ENCODE data around the gene ENOX1.

The ENOX1 gene

DNA sequence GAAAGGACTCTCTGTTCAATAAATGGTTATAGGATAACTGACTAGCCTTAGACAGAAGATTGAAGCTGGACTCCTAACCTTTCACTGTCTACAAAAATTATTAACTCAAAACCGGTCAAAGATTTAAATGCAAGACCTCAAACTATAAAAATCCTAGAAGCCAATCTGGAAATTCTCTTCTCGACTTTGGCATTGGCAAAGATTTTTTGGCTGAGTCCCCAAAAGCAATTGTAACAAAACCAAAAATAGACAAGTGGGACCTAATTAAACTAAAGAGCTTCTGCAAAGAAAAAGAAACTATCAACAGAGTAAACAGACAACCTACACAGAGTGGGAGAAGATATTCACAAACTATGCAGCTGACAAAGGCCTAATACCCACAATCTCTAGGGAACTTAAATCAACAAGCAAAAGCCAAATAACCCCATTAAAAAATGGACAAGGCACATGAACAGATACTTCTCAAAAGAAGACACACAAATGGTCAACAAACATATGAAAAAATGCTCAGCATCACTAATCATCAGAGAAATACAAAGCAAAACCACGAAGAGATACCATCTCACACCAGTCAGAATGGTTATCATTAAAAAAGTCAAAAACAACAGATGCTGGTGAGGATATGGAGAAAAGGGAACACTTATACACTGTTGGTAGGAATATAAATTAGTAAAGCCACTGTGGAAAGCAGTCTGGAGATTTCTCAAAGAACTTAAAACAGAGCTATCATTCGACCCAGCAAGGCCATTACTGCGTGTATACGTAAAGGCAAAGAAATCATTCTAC, 497.1 kb downstream of the ENOX1 start:
- no peak for DNase-seq (ENCODE audit: low read depth)

DNA sequence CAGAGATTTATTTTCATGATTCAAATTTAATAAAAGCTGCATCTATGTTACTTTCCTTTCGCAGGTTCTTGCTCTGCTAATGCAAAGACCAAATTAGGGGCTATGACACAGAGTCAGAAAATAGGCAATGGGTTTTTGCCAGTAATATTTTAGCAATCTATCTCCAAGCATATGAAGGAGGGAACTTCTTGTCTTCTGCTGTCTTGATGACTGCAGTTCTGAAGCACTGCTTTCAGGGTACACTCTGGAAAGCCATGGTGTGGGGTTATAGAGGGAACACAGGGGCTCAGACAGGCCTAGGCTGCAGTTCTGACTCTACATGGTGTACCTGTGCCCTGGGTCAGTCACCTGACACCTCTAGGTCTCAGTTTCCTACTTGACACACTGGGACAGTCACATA, 500.0 kb downstream of the ENOX1 start:
- no peak for DNase-seq (ENCODE audit: low read depth)

DNA sequence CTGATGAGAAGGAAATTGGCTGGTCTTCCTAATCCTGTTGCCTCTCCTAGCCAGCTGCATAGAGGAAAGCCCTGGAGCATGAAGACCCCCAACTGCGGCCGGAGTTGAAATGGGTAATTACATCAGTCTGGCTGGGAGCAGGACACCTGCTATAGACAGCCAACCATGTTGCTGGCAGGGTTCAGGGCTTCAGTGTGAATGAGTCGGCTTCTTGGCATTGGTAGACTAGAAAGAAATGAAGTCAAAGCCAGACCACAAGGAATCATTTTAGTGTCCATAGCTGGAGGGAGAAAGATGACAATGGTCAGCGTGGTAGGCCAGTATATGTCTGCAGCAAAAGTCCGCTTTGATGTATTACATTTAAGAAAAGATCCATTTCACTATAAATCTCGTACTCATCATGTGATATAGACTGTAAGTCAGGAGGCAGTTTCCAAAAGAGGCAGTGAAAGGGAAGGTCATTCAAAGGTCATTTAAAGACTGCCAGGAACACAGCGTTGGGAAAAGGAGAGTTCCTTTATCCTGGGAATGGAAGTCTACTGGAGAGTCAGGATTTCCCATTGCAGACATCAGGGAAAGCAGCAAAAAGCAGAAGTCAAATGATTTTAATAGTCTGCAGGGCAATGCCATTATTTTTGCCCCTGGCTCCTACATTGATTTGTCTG, 500.7 kb downstream of the ENOX1 start:
- no peak for DNase-seq (ENCODE audit: low read depth)

DNA sequence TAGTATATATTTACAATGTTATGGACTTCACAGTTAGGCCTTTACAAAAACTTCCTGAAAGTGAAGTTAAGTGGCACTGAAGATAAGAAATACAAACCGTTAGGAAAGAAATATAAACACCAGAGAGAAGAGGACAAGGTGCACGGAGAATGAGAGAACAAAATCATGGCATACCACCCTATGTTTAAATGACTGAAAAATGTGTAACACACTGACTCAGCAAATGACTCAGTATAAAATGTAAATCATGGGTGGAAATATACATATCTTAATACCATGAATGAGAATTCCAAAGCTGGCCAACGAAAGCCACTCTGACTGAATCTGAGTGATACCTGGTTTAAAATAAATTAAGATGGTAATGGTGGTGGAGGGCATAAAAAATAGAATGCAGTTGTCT, 502.6 kb downstream of the ENOX1 start:
- no peak for DNase-seq (ENCODE audit: low read depth)

DNA sequence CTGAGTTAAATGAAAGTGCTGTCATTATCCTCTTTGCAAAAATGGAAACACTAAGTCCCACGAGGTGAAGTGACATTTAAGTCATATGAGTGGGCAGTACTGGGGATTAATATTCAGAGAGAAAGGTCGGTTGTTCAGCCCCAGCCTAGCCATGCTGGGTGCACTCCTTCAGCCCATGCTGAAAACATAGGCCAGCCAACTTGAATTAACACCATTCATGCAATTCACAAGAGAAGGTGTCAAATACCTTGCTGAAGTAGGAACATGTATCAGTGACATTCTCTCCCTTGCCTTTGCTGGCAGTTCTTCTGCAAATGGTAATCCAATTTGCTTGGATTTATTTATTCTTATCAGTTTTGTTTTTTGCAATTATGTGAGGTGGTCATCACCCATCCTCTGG, 507.1 kb downstream of the ENOX1 start:
- DNase-seq (ENCODE audit: low read depth), result no peak

DNA sequence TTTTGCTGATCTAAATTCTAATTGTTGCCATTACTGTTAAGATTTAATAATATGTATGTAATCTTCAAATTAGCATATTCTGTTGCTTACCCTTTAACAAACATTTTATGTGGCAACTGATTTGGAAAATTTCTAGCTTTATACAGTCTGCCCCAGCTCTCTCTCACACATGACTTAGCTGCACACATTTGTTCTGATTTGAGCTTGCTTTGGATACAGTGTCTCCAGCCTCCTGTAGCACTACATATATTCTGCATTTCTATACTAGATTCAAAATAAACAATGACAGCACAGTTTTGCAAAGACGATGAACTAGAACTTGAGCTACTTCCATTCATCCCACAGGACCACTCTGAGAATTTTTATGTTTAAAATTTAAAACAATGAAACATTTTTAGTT, 508.6 kb downstream of the ENOX1 start:
- DNase-seq (ENCODE audit: low read depth), result no peak

DNA sequence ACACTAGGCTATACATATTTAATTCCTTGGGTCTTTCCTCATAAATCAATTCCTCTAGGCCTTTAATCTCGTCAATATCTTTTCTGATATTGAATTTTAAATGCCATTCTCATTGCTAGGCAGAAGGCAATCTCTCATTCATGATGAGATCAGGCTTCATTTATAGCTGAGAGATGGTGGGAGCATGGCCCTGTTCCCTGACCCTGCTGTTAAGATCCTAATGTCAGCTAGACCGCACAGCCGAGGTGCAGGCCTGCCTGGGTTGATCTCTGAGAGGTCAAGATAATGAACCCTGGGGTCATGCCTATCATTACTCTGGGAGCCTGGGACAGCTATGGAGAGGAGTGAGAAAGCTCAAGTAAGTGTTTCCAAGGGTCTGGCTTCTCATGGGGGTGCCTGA, 509.6 kb downstream of the ENOX1 start:
- no peak for DNase-seq (ENCODE audit: low read depth)

DNA sequence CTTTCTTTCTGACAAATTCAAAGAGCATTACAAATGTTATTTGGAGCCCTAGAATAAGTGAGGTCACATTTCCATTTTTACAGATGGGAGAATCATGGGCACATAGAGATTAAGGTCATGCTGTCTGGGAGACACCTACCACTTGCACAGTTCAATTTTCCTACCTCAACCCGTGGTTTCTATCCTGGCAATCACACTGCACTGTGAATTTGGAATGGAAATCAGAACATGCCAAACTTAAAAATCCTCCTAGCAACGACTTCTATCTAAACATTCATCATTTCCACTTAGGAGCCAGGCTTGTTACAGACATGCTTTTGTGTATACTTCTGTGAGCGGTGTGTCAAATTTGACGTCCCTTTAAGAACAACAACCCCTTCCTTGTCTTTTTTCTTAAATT, 511.9 kb downstream of the ENOX1 start:
- DNase-seq (ENCODE audit: low read depth), result no peak

DNA sequence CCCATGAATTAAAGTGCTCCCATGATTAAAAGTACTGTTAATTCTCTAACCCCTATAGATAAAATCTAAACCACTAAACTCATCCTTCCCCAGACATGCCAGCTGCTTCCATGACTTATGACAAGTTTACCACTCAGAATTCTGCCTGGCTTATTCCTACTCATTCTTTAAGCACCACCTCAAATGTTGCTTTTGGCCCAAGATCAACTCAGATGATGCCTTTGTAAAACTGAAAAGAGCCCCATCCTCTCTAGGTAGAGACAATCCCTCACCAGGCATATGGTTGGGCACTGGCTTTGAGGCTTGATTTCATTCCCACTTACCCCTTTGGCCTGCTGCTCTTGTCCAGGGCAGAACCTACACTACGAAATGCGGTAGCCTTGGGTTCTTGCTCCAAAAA, 513.4 kb downstream of the ENOX1 start:
- DNase-seq (ENCODE audit: low read depth), result no peak

DNA sequence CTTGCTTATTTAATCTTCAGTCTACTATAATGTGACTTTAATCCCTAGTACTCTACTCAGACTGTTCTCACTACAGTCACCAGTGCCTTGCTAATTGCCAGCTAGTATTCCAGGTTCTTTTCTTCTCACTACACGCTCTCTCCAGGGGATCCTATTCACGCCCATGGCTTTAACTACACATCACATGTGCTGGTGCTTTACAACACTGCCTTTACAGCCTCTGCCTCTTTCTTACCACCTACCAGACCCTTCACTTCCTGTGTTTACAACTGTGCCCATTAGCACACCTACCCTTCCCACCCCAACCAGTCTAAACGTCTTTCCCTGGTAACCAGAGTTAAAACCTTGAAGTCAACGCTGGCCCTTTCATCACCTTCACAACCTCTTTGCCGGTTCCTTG, 513.9 kb downstream of the ENOX1 start:
- no peak for DNase-seq (ENCODE audit: low read depth)

DNA sequence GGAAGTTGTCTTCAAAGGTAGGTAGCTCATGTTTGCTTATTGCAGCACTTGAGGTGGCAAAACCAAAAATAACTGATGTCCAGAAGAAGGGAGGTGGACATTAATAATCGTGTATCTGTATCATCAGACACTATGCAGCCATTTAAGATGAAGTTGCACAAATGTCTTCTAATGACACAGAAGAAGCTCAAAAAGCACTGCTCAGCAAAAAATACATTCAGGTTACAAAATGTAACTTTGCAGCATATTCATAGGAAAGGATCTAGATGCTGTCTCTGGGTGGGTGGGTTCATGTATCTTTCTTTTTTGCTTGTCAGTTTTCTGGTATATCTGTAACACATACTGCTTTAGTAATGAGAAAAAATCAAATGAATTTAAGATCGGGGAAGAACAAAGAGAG, 515.6 kb downstream of the ENOX1 start:
- no peak for DNase-seq (ENCODE audit: low read depth)

DNA sequence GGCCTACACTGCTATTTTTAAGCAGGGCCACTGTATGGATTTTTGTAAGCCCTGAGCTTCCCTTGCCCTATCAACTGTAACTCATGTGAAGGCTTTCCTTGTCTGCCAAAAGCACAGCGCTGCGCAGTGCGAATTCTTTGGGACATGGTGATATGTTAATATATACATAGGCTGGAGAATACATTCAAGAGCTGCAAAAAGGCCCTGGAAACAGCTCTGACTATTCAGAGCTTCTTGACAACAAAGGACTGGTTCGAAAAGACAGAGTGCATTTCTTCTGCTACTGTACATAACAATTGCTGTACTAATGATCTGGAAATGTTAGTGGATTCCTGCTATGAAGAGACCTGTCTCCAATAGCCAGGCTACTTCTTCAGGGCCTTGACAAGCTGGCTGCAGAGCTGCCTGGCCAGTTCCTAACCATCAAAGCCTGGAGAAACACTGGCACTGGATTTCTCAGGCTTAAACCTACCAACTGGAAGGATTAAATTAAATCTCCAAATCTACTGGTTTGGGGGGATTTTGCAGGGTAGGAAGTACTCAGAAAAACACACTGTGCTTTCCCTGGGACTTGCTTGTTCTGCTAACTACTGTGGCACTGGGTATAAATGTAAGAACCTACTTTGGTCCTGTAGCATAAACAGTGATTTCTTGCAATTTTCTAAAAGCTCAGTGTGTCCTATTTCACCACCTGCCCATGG, 516.5 kb downstream of the ENOX1 start:
- DNase-seq (ENCODE audit: low read depth), result no peak

DNA sequence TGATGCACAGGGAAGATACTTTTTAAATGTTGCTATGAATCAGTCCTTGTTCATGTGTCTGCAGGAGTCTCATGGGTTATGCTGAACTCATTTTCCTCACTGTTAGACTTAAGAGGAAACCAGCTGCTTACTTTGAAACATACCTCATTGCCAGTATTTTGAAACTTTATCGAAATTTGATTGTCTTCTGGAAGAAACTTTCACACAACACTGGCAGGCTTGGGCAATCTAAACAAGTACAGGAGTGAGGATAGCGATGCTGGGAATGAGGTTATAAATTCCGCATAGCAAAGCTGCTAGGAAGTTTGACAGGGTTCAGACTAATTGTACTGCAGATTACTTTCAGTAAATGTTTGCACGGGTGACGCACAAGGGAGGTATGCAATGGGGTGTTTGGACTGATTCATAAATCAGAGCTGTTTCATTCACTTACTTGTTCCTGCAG, 517.7 kb downstream of the ENOX1 start:
- peak; percentile 88 for DNase-seq (ENCODE audit: low read depth)

DNA sequence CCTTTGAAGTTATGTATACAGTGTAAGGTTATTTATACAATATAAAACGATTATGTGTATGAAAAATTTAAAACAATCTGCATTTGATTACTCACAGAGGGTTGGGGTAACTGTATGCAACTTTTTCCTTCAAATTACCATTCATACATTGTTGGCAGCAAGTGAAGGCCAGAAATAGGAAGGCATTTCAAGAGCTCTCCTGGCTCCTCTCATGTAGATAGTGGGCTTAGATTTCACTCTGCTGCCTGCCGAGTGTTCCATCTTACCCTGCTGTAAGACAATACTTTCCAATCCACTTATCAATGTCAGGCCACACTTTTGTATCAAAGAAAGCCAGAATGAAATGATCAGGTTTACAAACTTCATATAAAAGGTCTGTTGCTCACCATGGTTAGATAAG, 518.1 kb downstream of the ENOX1 start:
- DNase-seq (ENCODE audit: low read depth), result no peak

DNA sequence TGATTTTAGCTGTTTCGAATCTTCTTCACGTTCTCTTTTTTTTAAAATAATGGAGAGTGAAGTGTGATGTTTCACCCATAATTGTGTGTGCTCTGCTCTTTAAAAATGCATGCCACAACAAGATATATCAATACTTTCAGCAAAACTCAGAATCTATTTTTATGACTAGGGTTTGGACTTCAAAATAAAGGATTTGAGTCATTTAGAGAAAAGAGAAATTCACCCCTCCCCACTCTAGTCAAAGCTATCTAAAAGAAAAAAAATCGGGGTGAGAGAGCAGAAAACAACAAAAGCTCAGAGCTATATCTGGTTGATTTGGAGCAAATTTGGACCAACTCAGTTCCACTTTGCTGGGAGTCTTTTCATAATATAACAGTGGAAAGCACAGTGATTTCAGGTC, 518.9 kb downstream of the ENOX1 start:
- DNase-seq (ENCODE audit: low read depth), result no peak

DNA sequence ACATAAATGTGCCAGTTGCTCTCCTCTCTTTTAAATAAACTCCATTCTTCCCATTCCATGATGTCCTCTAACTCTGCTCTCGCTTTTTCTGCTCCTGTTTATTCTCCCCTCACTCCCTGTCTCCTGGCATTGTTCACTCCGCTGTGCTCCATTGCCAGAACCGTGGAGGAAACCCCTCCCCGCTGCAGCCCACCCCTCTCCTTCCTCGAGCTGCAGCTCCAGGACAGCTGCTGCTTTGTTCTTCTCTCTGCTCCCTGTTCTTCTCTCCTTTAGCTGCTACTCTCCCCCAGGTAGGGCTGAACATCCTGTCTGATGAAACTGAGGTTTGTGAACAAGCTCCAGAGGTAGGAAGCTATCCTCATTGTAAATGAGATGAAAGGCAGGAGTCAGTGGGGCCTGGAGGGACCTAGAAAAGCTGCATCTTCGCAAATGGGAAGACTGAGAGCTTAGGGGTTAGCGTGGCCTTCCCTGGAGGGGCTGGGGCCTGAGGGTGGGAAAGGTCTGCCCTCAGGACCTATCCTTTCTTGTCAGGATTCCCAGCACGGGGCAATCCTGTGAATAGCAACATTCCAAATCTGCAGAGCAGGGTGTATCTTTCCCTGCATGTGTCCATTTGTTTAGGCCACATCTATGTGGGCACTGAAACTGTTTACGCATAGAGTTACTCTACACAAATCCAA, 519.7 kb downstream of the ENOX1 start:
- no peak for DNase-seq (ENCODE audit: low read depth)

DNA sequence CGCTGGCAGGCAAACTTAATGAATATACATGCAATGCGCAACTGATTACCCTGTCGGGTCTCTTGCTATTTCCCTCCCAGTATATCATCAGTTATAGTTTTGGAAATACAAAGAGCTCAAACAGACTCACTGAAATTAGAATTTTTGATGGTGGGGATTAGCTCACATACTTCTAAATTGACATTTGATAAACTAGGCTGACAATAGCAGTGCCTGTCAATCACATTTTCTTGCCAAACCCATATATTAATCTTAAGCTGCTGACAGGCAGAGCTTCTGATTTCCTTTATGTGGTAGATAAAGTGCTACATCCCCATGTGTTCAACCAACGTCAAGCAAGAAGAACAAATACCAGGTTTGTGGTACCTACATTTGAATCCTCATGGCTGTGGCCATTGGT, 521.7 kb downstream of the ENOX1 start:
- no peak for DNase-seq (ENCODE audit: low read depth)

DNA sequence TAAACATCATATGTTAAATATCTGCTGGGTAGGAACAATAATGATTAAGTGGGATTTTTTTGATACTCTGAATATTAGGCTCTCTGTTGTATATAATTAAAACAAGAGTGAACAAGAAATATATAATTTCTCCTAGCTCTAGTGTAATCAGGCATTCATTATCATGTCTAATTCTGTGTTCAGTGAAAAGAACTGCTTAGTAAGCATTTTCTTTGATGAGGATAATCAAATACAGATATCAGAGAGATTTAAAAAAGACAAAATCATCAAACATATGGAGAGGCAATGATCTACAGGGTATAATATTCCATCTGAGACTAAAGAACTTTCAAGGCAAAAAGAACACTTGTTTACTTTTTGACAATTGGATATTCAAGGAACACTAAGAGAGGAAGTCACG, 522.3 kb downstream of the ENOX1 start:
- no peak for DNase-seq (ENCODE audit: low read depth)

DNA sequence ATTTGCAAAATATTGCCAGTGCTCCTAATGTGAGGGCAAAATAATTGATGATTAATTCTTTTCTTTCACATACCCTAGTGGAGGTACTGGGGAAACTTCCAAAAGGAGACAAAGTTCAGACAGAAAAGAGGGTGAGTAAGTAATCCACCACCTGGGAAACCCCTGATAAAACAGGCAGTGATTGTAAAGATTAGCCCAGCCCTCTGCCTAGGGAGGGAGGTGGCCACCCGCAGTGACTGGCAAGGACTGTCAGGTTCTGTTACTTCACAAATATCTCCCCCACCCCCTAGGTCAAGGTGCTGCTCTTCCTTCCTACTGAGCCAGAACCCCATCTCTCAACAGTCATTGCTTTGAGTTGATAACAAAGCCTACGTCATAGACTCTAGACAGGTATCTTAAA, 523.7 kb downstream of the ENOX1 start:
- no peak for DNase-seq (ENCODE audit: low read depth)

DNA sequence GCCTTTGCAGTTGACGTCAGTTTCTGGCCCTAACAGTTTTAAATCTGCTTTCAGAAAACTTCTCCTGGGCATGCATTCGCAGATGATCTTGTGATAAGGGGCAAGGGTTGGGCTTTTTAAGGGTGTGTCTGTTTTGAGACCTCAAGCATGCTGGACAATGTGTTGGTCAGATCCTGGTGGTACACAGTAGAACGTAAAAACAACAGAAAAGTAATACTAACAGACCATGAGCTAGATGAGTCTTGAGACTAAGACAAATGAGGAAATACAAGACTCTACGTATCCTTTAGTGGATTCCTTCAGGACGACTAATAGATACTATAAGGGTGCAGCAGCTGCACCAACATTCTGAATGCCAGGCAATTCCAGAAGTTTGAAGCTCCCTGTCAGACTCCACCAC, 525.8 kb downstream of the ENOX1 start:
- peak; percentile 17 for DNase-seq (ENCODE audit: low read depth)

DNA sequence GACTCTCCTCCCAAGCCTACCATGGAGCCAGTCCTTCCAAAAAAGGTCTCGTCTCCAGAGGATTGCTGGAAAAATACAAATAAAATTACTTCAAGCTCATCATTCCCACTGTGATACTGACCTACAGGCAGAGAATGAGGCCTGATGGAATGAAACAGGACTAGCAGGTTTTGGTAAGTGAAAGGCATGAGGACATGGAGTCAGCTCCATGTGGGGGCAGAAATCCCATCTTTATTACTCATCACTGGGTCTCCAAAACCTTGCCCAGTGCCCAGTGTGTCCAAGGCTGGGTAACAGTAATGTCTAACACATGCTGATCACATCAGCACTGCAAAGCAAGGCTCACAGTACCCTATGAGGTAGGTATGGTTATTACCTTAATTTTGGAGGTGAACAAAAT, 528.0 kb downstream of the ENOX1 start:
- DNase-seq (ENCODE audit: low read depth), result no peak

DNA sequence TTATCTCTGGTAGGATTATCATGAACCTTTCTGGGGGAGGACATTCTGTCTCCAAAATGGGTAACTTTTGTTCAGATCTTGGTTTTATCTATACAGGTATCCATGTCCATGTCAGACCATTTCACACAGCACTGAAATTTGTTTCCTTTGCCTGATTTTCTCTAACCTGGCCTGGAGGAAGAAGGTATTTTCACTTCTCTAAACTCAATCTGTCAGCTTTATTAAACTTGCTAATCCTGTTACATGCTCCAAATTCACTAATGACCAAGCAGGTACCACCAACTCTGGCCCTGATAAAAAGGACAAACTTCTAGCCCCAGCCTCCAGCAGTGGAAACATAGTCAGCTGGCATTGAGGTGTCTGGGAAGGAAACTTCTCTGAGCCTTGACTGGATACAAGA, 529.0 kb downstream of the ENOX1 start:
- DNase-seq (ENCODE audit: low read depth), result no peak

DNA sequence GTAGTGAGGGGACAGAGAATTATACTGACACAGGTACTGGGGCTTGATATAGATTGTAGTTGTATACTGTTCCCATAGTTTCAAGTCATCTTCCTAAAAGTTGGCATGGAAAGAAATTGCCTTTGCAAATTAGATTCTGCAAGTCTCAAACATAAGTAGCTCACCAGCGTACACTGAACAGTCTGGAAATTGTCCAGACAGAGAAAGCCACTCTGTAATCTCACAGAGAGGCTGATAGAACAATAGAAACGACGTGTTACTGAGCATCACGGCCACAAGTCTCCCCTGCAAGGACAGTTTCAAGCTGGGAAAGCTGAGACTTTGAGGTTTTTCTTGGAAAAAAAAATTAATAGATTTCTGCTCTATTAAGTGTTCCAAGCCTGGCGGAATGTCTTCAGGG, 534.8 kb downstream of the ENOX1 start:
- no peak for DNase-seq (ENCODE audit: low read depth)
